Effector memory CD4-positive, alpha-beta T cell (primary cell): Measurements from ENCODE around the gene ASIC2.

Experiments used
- DNase-seq, 3 donors: peaks; one replicate each; pipeline ENCODE4 v3.0.0-alpha.2; 2020
- H3K27ac ChIP-seq: 2 replicates; pipeline ENCODE4 v1.7.0; 2013; ENCODE audit warnings: mild to moderate bottlenecking, low read length, moderate library complexity; ENCODE audit not compliant: insufficient read depth, poor library complexity, severe bottlenecking
- H3K27me3 ChIP-seq: replicated peaks from 2 replicates; pipeline ENCODE4 v1.7.0; 2013; ENCODE audit warnings: mild to moderate bottlenecking, low read length; ENCODE audit not compliant: insufficient read depth, control insufficient read depth, poor library complexity, severe bottlenecking
- H3K36me3 ChIP-seq: 2 replicates; pipeline ENCODE4 v1.7.0; 2013; ENCODE audit warnings: mild to moderate bottlenecking, low read length, moderate library complexity; ENCODE audit not compliant: control insufficient read depth, insufficient read depth
- H3K4me1 ChIP-seq: 2 replicates; pipeline ENCODE4 v1.7.0; 2013; ENCODE audit warnings: low read length, mild to moderate bottlenecking; ENCODE audit not compliant: control insufficient read depth, insufficient read depth, poor library complexity, severe bottlenecking
- H3K4me3 ChIP-seq: 2 replicates; pipeline ENCODE4 v1.7.0; 2013; ENCODE audit warnings: low read length, low read depth, mild to moderate bottlenecking; ENCODE audit not compliant: insufficient read depth, poor library complexity, severe bottlenecking
- H3K9me3 ChIP-seq: 2 replicates; pipeline ENCODE4 v1.7.0; 2013; ENCODE audit warnings: mild to moderate bottlenecking, low read length, moderate library complexity; ENCODE audit not compliant: control insufficient read depth

ASIC2 gene

GRCh38 chr17:33199571-33200510, 93.3 kb downstream of the ASIC2 start:
- Histone ChIP-seq H3K36me3 (no peaks in the 10 kb centered on the region), H3K27ac (no peak overlapping the region), H3K27me3 (no peaks in the 10 kb centered on the region), H3K4me3 (no peak overlapping the region), H3K9me3 (no peaks in the 10 kb centered on the region), H3K4me1 (no peaks in the 10 kb centered on the region)
- DNase-seq: no peak

GRCh38 chr17:33198954-33199353, 94.1 kb downstream of the ASIC2 start:
- Histone ChIP-seq H3K27me3 (no peaks in the 10 kb centered on the region), H3K4me1 (no peaks in the 10 kb centered on the region), H3K27ac (no peak overlapping the region), H3K4me3 (no peak overlapping the region), H3K9me3 (no peaks in the 10 kb centered on the region), H3K36me3 (no peaks in the 10 kb centered on the region)
- DNase-seq: no peak

DNA sequence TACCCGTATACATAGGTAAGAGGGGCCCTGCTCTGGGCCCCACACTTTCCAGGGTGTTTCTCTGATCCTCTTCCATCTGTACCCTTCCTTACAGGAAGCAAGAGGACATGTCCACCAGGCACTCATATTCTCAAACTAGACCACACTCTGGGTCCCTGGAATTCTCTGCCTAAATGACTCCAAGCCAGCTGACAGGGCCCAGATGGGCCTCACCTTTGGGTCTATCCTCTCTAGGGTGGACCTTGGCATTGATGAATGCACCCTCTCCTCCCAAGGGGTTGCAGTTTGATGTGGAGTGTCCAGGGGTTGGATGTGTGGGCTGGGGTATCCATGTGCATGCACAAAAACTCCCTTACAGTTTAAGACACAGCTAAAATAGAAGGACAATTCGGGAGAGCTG, 95.8 kb downstream of the ASIC2 start:
- H3K36me3 ChIP-seq: no peaks in the 10 kb centered on the region
- no peak overlapping the region for H3K4me3 ChIP-seq
- H3K9me3 ChIP-seq: no peaks in the 10 kb centered on the region
- H3K4me1 ChIP-seq: no peaks in the 10 kb centered on the region
- no peak for DNase-seq
- H3K27me3 ChIP-seq: no peaks in the 10 kb centered on the region
- no peak overlapping the region for H3K27ac ChIP-seq

DNA sequence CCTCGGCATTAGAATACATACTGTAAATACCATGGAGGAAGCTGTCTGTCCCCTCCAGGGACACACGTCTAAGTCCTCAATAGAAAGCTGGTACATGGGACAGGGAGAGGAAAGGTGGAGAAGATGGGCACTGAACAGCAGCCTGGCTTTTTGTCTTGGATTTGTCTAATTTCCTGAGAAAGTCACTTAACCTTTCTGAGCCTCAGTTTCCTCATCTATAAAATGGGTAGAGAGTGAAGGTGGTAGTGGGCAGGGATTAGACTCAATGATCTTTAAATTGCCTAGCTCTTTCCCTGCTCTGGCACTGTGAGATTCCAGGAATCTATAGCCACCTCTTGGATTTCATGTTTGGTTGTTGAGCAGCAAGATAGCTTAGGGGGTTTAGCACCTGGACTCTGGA, 96.2 kb downstream of the ASIC2 start:
- Histone ChIP-seq H3K4me3 (no peak overlapping the region), H3K4me1 (no peaks in the 10 kb centered on the region), H3K9me3 (no peaks in the 10 kb centered on the region), H3K36me3 (no peaks in the 10 kb centered on the region), H3K27ac (no peak overlapping the region), H3K27me3 (no peaks in the 10 kb centered on the region)
- no peak for DNase-seq

DNA sequence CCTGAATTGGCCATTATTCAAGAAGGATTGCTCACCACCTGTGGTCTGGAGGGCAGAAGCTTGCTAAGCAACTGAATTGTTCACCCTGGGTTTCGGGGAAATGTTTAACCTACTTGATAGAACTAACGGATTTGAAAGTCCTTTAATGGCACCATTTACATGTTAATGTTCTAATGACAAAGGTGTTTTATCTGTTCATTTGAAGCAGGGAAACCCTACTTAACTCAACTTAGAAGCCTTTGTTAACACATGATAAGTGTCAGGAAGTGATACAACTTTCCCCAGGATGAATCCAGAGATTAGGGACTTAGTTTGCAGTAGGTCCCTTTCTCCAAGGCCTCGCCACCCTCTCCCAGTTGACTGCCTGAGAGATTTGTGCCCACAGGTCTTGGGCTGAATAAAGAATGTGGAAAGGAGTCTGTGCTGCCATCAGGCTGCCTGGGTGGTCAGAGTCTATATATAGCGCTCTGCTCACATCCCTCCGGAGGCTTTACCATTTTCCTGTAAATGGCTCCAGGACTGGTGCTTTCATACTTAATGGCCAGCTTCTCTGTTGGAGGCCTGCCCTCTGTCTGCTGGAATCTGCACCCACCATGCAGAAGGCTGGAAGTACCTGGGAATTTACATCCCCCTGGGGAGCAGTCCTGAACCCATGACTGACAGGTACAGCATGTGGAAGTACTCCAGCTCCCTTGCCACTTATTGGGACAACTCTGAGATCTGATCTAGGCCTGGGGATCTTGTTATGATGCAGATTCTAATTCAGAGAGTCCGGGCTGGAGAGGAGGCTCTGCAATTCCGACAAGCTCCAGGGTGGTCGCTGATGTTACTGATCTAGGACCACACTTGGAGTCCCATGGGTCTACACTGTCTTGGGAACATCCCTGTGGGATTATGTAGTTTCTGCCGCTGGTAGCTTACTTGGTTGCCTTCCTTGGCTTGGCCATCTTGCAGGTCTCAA, 99.9 kb downstream of the ASIC2 start:
- no peak for DNase-seq
- Histone ChIP-seq H3K36me3 (no peaks in the 10 kb centered on the region), H3K4me1 (no peaks in the 10 kb centered on the region), H3K27ac (no peak overlapping the region), H3K4me3 (no peak overlapping the region), H3K9me3 (no peaks in the 10 kb centered on the region), H3K27me3 (no peaks in the 10 kb centered on the region)

- Histone ChIP-seq H3K4me1 (no peaks in the 10 kb centered on the region), H3K27me3 (no peaks in the 10 kb centered on the region), H3K36me3 (no peaks in the 10 kb centered on the region), H3K4me3 (no peak overlapping the region), H3K9me3 (no peaks in the 10 kb centered on the region), H3K27ac (no peak overlapping the region)
- no peak for DNase-seq
Observed at GRCh38 chr17:33183487-33184026, 109.5 kb downstream of the ASIC2 start.

GRCh38 chr17:33179151-33179550, 113.9 kb downstream of the ASIC2 start:
- Histone ChIP-seq H3K27me3 (no peaks in the 10 kb centered on the region), H3K36me3 (no peaks in the 10 kb centered on the region)

DNA sequence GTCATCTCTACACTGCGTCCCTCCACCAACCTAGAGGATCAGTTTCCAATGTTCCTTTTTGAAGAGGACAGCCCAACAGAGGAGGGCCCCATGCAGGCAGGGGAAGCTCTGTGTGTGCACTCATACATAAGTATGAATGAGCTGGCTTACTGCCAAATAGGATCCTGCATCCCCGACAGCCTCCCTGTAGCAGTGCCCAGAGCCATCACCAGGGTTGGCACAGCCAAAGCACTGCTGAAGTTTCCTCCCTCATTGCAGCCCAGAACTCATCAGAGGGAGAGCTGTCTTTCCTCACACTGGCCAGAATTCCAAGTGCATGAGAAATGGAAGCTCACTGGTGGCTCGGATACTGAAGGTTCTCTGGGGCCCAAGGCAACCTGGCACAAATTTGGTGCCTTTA, 114.4 kb downstream of the ASIC2 start:
- no peak overlapping the region for H3K4me3 ChIP-seq
- H3K36me3 ChIP-seq: no peaks in the 10 kb centered on the region
- H3K4me1 ChIP-seq: no peaks in the 10 kb centered on the region
- no peak overlapping the region for H3K27ac ChIP-seq
- DNase-seq: no peak
- H3K27me3 ChIP-seq: no peaks in the 10 kb centered on the region
- no peaks in the 10 kb centered on the region for H3K9me3 ChIP-seq

More at GRCh38 chr17:33179151-33179550, 113.9 kb downstream of the ASIC2 start:
- H3K4me3 ChIP-seq: no peak overlapping the region
- no peaks in the 10 kb centered on the region for H3K4me1 ChIP-seq
- no peak for DNase-seq
- H3K9me3 ChIP-seq: no peaks in the 10 kb centered on the region
- H3K27ac ChIP-seq: no peak overlapping the region

GRCh38 chr17:33175562-33175961, 117.5 kb downstream of the ASIC2 start:
- Histone ChIP-seq H3K4me1 (no peaks in the 10 kb centered on the region), H3K4me3 (no peak overlapping the region), H3K36me3 (no peaks in the 10 kb centered on the region), H3K27me3 (no peaks in the 10 kb centered on the region), H3K9me3 (no peaks in the 10 kb centered on the region), H3K27ac (no peak overlapping the region)
- no peak for DNase-seq
